Endothelial cell of umbilical vein (primary cell): ENCODE measurements around the gene TBC1D7. TPM values are rescaled to one million over a fixed set of nuclear protein-coding genes. Genes with fewer than 3 reads are reported as not detected.

Source experiments
- BruUV-seq: library from RNA; stranded (reverse); fragments of 400-500 nt; replicated peaks from 2 replicates; lab custom pipeline; 2021; lab: Mats Ljungman, UMichigan
- CTCF ChIA-PET: fragments of 300-600, 350-600 bp; sonication (Branson Sonifier 250); formaldehyde crosslinking; loops from one replicate; lab custom pipeline; 2021; ENCODE audit warnings: antibody characterized with exemption, inconsistent platforms; lab: Charles Lee
- POLR2A ChIA-PET: fragments of 300-600, 350-600 bp; sonication (Branson Sonifier 250); formaldehyde crosslinking; loops from one replicate; lab custom pipeline; 2021; ENCODE audit warnings: antibody characterized with exemption, inconsistent platforms; lab: Charles Lee
- DNase-seq: peaks from one replicate; pipeline ENCODE4 v3.0.0-alpha.2; 2011; ENCODE audit warnings: low read depth, low spot score
- FAIRE-seq: peaks from 2 replicates; lab custom pipeline; 2011; peaks lifted over from hg19 to GRCh38; lab: Jason Lieb, UNC
- H2AFZ ChIP-seq: 2 replicates; pipeline ENCODE4 v1.6.0; 2012; ENCODE audit warnings: low read depth, low read length, control low read depth, inconsistent platforms
- H3K27ac ChIP-seq: 2 replicates; pipeline ENCODE4 v1.5.1; 2011; ENCODE audit warnings: low read depth, mild to moderate bottlenecking, control low read depth, low read length, moderate library complexity; ENCODE audit not compliant: insufficient read depth
- H3K27me3 ChIP-seq, 2 experiments: 2 replicates each; pipeline versions ENCODE4 v1.6.0 to v1.6.1; 2011; ENCODE audit warnings: low read length in 2 of 2, mixed read lengths in 1 of 2; ENCODE audit not compliant: control insufficient read depth in 2 of 2, insufficient read depth in 2 of 2
- H3K36me3 ChIP-seq, 2 experiments: 2 replicates in 1 of 2; 3 replicates in 1 of 2; pipeline ENCODE4 v1.5.1; 2011; ENCODE audit warnings: low read length in 2 of 2, mild to moderate bottlenecking in 1 of 2, moderate library complexity in 1 of 2; ENCODE audit not compliant: control insufficient read depth in 2 of 2, insufficient read depth in 2 of 2; ENCODE audit errors: extremely low read depth in 1 of 2
- H3K4me1 ChIP-seq: 3 replicates; pipeline ENCODE4 v1.5.1; 2011; ENCODE audit warnings: mild to moderate bottlenecking, low read length; ENCODE audit not compliant: control insufficient read depth, insufficient read depth; ENCODE audit errors: extremely low read depth
- H3K4me2 ChIP-seq: 2 replicates; pipeline ENCODE4 v1.6.1; 2011; ENCODE audit warnings: low read length, control low read depth, mixed read lengths; ENCODE audit not compliant: insufficient read depth
- H3K4me3 ChIP-seq, 3 experiments: fragments of 200-600 bp in 1 of 3; sonication (generic), shearing (Covaris generic) in 1 of 3; replicated peaks in 1 of 3; 2 replicates each; pipeline ENCODE4 v1.5.1; 2011 to 2016; ENCODE audit warnings: control low read depth in 3 of 3, low read length in 3 of 3, mild to moderate bottlenecking in 2 of 3, inconsistent platforms in 1 of 3, low read depth in 1 of 3, moderate library complexity in 1 of 3; ENCODE audit not compliant: insufficient read depth in 1 of 3
- H3K79me2 ChIP-seq: 2 replicates; pipeline ENCODE4 v1.6.0; 2012; ENCODE audit warnings: low read length, inconsistent platforms; ENCODE audit not compliant: control insufficient read depth, insufficient read depth
- H3K9ac ChIP-seq: replicated peaks from 2 replicates; pipeline ENCODE3; 2011; ENCODE audit warnings: low read length, control low read depth; ENCODE audit not compliant: insufficient read depth; ENCODE audit errors: extremely low read depth
- H3K9me1 ChIP-seq: replicated peaks from 3 replicates; pipeline ENCODE4 v1.6.0; 2011; ENCODE audit warnings: mild to moderate bottlenecking, low read length; ENCODE audit not compliant: control insufficient read depth, insufficient read depth; ENCODE audit errors: extremely low read depth
- H3K9me3 ChIP-seq: replicated peaks from 2 replicates; pipeline ENCODE4 v1.5.1; 2012; ENCODE audit warnings: low read length, inconsistent platforms; ENCODE audit not compliant: control insufficient read depth, insufficient read depth
- H4K20me1 ChIP-seq: replicated peaks from 2 replicates; pipeline ENCODE3; 2011; ENCODE audit warnings: mild to moderate bottlenecking, low read length; ENCODE audit not compliant: control insufficient read depth, insufficient read depth; ENCODE audit errors: extremely low read depth
- EZH2 ChIP-seq: IDR thresholded peaks from 2 replicates; pipeline ENCODE4 v1.6.1; 2012; ENCODE audit warnings: borderline replicate concordance, low read depth, mild to moderate bottlenecking, moderate library complexity, low read length, inconsistent platforms; ENCODE audit not compliant: severe bottlenecking
- FOS ChIP-seq: IDR thresholded peaks from 2 replicates; pipeline ENCODE4 v1.6.1; 2011; ENCODE audit warnings: mild to moderate bottlenecking, low read length, moderate library complexity, borderline replicate concordance; ENCODE audit not compliant: insufficient read depth
- GATA2 ChIP-seq: IDR thresholded peaks from 2 replicates; pipeline ENCODE4 v1.7.0; 2011; ENCODE audit warnings: low read depth, mild to moderate bottlenecking, moderate library complexity, mixed read lengths, low read length; ENCODE audit not compliant: insufficient read length, insufficient read depth
- JUN ChIP-seq: IDR thresholded peaks from 2 replicates; pipeline ENCODE4 v1.6.1; 2011; ENCODE audit warnings: borderline replicate concordance, low read depth; ENCODE audit not compliant: insufficient read length, insufficient read depth
- MYC ChIP-seq: IDR thresholded peaks from one replicate; pipeline ENCODE4 v1.6.1; 2011; ENCODE audit warnings: mild to moderate bottlenecking, low read depth, low read length
- POLR2A ChIP-seq: IDR thresholded peaks from 2 replicates; pipeline ENCODE4 v1.6.1; 2012; ENCODE audit warnings: low read depth, mild to moderate bottlenecking, control low read depth, low read length
- POLR2AphosphoS5 ChIP-seq: IDR thresholded peaks from 2 replicates; pipeline ENCODE4 v1.6.1; 2012; ENCODE audit warnings: low read depth, mild to moderate bottlenecking, control low read depth, low read length, moderate library complexity; ENCODE audit not compliant: insufficient read depth
- dilution Hi-C: fragments of 300-500 bp; cut with MboI; formaldehyde crosslinking; loops from one replicate; pipeline ENCODE4 v1.15.0; 2019; ENCODE audit warnings: low sequenced_read_pairs; ENCODE audit not compliant: extremely low pct_ligation_motif_present
- intact Hi-C: fragments of 100-400 bp; cut with micrococcal nuclease; formaldehyde crosslinking; loops from one replicate; pipeline ENCODE4 v1.10.0; 2022
- polyA plus RNA-seq, 4 experiments: library from polyadenylated mRNA; depleted of rRNA in 3 of 4; stranded (reverse) in 3 of 4; unstranded in 1 of 4; fragments of >200 nt; gene quantifications; 2 replicates each; pipeline versions ENCODE4 v1.2.1 to v1.2.3, GENCODE V29; 2011 to 2012; ENCODE audit warnings: missing spikeins in 1 of 4
- total RNA-seq: library from RNA; stranded (reverse); gene quantifications from 2 replicates; pipeline ENCODE4 v1.2.3, GENCODE V29; 2021
- TF ChIP-seq, protein P1 (sequence below), 2 donors: IDR thresholded peaks; 1 replicate in 1 of 2; 2 replicates in 1 of 2; pipeline ENCODE4 v1.5.1; 2011; ENCODE audit warnings: low read length in 2 of 2, mild to moderate bottlenecking in 2 of 2, moderate library complexity in 2 of 2, control low read depth in 1 of 2, inconsistent platforms in 1 of 2, low read depth in 1 of 2; ENCODE audit not compliant: insufficient read depth in 1 of 2; ENCODE audit errors: extremely low read depth in 1 of 2
- TF ChIP-seq, protein P2 (sequence below): IDR thresholded peaks from 2 replicates; pipeline ENCODE4 v1.6.1; 2011; ENCODE audit not compliant: insufficient read depth, insufficient read length

The TBC1D7 gene
- total and polyA plus RNA-seq, 2 donors (not counting 3 experiments of a cell fraction or from before 2014, with no cell fraction given) = 26.6 to 28.1 TPM

DNA sequence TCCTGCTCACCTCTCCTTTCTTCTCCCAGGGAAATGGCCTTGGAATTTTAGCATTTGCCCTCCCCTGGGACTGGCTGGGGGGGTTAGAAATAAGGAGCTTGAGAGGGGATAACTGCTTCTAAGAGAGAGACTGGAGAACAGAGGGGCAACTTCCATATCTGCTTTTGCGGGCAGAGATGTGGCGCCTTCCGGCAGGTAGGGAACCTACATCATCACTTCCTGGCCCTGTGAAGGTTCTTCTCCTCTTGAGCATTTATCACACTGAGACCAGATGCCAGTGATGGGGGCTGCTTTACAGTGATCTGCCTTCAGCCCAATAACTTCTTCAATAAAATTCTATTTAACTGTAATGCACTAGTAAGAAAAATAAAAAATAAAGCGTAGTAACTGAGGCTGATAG lies 48.1 kb downstream of the TBC1D7 start:
- no peaks in the 10 kb centered on the region for H3K9me3 ChIP-seq
- no TSS peak for BruUV-seq
- H3K27ac ChIP-seq = no peak overlapping the region
- POLR2A ChIA-PET = no interaction called here
- H3K36me3 ChIP-seq = no peaks in the 10 kb centered on the region
- intact Hi-C loops (no loop called here), dilution Hi-C loops (no loop called here)
- no peak for FAIRE-seq
- H3K27me3 ChIP-seq = no peaks in the 10 kb centered on the region
- no peak for DNase-seq
- no peak for TF ChIP-seq GATA2
- TF ChIP-seq, protein P1, sequence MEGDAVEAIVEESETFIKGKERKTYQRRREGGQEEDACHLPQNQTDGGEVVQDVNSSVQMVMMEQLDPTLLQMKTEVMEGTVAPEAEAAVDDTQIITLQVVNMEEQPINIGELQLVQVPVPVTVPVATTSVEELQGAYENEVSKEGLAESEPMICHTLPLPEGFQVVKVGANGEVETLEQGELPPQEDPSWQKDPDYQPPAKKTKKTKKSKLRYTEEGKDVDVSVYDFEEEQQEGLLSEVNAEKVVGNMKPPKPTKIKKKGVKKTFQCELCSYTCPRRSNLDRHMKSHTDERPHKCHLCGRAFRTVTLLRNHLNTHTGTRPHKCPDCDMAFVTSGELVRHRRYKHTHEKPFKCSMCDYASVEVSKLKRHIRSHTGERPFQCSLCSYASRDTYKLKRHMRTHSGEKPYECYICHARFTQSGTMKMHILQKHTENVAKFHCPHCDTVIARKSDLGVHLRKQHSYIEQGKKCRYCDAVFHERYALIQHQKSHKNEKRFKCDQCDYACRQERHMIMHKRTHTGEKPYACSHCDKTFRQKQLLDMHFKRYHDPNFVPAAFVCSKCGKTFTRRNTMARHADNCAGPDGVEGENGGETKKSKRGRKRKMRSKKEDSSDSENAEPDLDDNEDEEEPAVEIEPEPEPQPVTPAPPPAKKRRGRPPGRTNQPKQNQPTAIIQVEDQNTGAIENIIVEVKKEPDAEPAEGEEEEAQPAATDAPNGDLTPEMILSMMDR (IDR thresholded peaks at IDR 0.05; ENCODE audit: extremely low read depth in 1 of 2, insufficient read depth in 1 of 2, low read depth in 1 of 2, low read length in 2 of 2) = no peak
- TF ChIP-seq EZH2 = no peak
- TF ChIP-seq FOS = no peak
- TF ChIP-seq MYC = no peak
- H3K9ac ChIP-seq = no peak overlapping the region
- H2AFZ ChIP-seq = no peak overlapping the region
- H3K4me2 ChIP-seq = no peak overlapping the region
- CTCF ChIA-PET = no interaction called here
- H3K79me2 ChIP-seq = no peaks in the 10 kb centered on the region
- H3K9me1 ChIP-seq = no peaks in the 10 kb centered on the region
- H3K4me1 ChIP-seq = no peaks in the 10 kb centered on the region
- H3K4me3 ChIP-seq = no peak overlapping the region
- no peaks in the 10 kb centered on the region for H4K20me1 ChIP-seq

DNA sequence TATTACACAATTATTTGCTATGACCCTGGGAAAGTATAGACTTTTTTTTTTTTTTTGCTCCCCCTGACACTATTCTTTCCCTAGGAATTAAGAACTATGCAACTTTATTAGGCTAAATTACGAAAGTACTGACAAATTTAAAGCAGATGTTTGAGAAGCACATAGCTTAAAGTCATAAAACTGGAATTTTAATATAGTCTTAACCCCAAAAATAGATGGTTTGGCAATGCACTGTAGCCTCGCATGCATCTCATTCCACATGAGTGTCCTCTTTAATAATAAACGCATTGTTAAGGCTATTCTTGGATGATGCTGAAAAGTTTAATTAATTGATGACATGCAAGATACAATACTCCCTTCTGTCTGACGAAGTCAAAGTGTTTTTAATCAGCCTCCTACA lies 49.3 kb downstream of the TBC1D7 start:
- FAIRE-seq (no peak), DNase-seq (no peak)
- Histone ChIP-seq H3K79me2 (no peaks in the 10 kb centered on the region), H4K20me1 (no peaks in the 10 kb centered on the region), H3K4me3 (no peak overlapping the region), H3K9me3 (no peaks in the 10 kb centered on the region), H3K9ac (no peak overlapping the region), H3K9me1 (no peaks in the 10 kb centered on the region), H3K4me1 (no peaks in the 10 kb centered on the region), H3K27ac (no peak overlapping the region), H3K27me3 (no peaks in the 10 kb centered on the region), H3K4me2 (no peak overlapping the region), H3K36me3 (no peaks in the 10 kb centered on the region), H2AFZ (no peak overlapping the region)
- dilution Hi-C loops = no loop called here
- POLR2A ChIA-PET = no interaction called here
- BruUV-seq = no TSS peak
- intact Hi-C loops = loop anchor here (1.0 kb wide), 2 partner anchors 84 to 368 kb away; no protein-coding TSS in a partner anchor
- CTCF ChIA-PET = interaction anchor here (1.3 to 1.9 kb wide), 2 partner anchors 21 to 367 kb away, joined by 3 to 9 read pairs; no protein-coding TSS in a partner anchor
- TF ChIP-seq GATA2 = no peak
- TF ChIP-seq, protein P2, sequence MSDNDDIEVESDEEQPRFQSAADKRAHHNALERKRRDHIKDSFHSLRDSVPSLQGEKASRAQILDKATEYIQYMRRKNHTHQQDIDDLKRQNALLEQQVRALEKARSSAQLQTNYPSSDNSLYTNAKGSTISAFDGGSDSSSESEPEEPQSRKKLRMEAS = no peak
- TF ChIP-seq POLR2A = no peak
- no peak for TF ChIP-seq JUN
- no peak for TF ChIP-seq MYC
- TF ChIP-seq FOS = no peak
- no peak for TF ChIP-seq EZH2
- TF ChIP-seq, protein P1 (IDR thresholded peaks at IDR 0.05; ENCODE audit: extremely low read depth in 1 of 2, insufficient read depth in 1 of 2, low read depth in 1 of 2, low read length in 2 of 2) = no peak
- no peak for TF ChIP-seq POLR2AphosphoS5
